HFFc6 (cell line): ENCODE data around the gene ACTN3. TPM values are rescaled to one million over a fixed set of nuclear protein-coding genes. Genes with fewer than 3 reads are reported as not detected.

ENCODE experiments used
- DNase-seq: peaks from one replicate; pipeline ENCODE4 v3.0.0-alpha.2; 2018
- H3K27ac Mint-ChIP-seq: 2 replicates; pipeline ENCODE4 v1.8.0; 2020; ENCODE audit warnings: mild to moderate bottlenecking, mixed read lengths
- H3K27me3 Mint-ChIP-seq: 2 replicates; pipeline ENCODE4 v1.8.0; 2021; ENCODE audit warnings: mild to moderate bottlenecking, moderate library complexity, mixed read lengths; ENCODE audit not compliant: insufficient read depth
- H3K36me3 Mint-ChIP-seq: 2 replicates; pipeline ENCODE4 v1.8.0; 2021; ENCODE audit warnings: low read depth, mixed read lengths
- H3K4me1 Mint-ChIP-seq: 2 replicates; pipeline ENCODE4 v1.8.0; 2020; ENCODE audit warnings: low read depth, mixed read lengths
- H3K4me3 Mint-ChIP-seq: 2 replicates; pipeline ENCODE4 v1.8.0; 2020; ENCODE audit warnings: mild to moderate bottlenecking, moderate library complexity, mixed read lengths
- H3K9me3 Mint-ChIP-seq: 2 replicates; pipeline ENCODE4 v1.8.0; 2020; ENCODE audit warnings: mild to moderate bottlenecking, mixed read lengths
- CTCF ChIP-seq: fragments of 200-600 bp; sonication (generic); IDR thresholded peaks from 2 replicates; pipeline ENCODE4 v1.5.0; 2021; ENCODE audit warnings: antibody characterized with exemption, mild to moderate bottlenecking
- total RNA-seq, 6 experiments: library from RNA; stranded (reverse); fragmentation: NEBNext Ultra II Directional; extraction: Animal tissue kit (Norgen Biotek cat#: 25700); gene quantifications; 2 replicates in 1 of 6; 3 replicates in 5 of 6; pipeline ENCODE4 v1.2.3, GENCODE V29; 2021

ACTN3 gene
- total RNA-seq, 6 experiments from 2014 or later = 0.07 to 0.24 (median 0.10) TPM; not detected in 2

- peaks cover 7% of the 10 kb centered on the region for H3K36me3 Mint-ChIP-seq
- H3K4me1 Mint-ChIP-seq = peaks cover 36% of the 10 kb centered on the region
- H3K27ac Mint-ChIP-seq = peak within 1 kb of the TSS; percentile 70
- peak within 1 kb of the TSS; percentile 88 for H3K4me3 Mint-ChIP-seq
- TF ChIP-seq CTCF = no peak
- peak; percentile 97 for DNase-seq
- H3K27me3 Mint-ChIP-seq = peaks cover 16% of the 10 kb centered on the region
- no peaks in the 10 kb centered on the region for H3K9me3 Mint-ChIP-seq
Observed at GRCh38 chr11:66545701-66546367, 869 bp upstream of the ACTN3 start, which contains the start of gene ZDHHC24. ZDHHC24 (minus strand) TSS chr11:66546048; CDS start chr11:66546003, 45 bp downstream.

GRCh38 chr11:66546966-66547661 lies 411 bp downstream of the ACTN3 start:
- H3K4me3 Mint-ChIP-seq = peak overlapping the region; percentile 78; the same call in 1 of the 2 replicates
- no peaks in the 10 kb centered on the region for H3K9me3 Mint-ChIP-seq
- no peak for TF ChIP-seq CTCF
- peaks cover 27% of the 10 kb centered on the region for H3K4me1 Mint-ChIP-seq
- no peak for DNase-seq
- peaks cover 6% of the 10 kb centered on the region for H3K36me3 Mint-ChIP-seq
- H3K27me3 Mint-ChIP-seq = peaks cover 19% of the 10 kb centered on the region
- no peak overlapping the region for H3K27ac Mint-ChIP-seq

- no peak overlapping the region for H3K27ac Mint-ChIP-seq
- H3K27me3 Mint-ChIP-seq = peaks cover 17% of the 10 kb centered on the region
- peaks cover under 1% of the 10 kb centered on the region for H3K36me3 Mint-ChIP-seq
Observed at GRCh38 chr11:66547662-66548009, 933 bp downstream of the ACTN3 start.

GRCh38 chr11:66548041-66548440 lies 1.3 kb downstream of the ACTN3 start:
- no peaks in the 10 kb centered on the region for H3K36me3 Mint-ChIP-seq
- H3K27ac Mint-ChIP-seq = no peak overlapping the region
- H3K9me3 Mint-ChIP-seq = no peaks in the 10 kb centered on the region
- peaks cover 18% of the 10 kb centered on the region for H3K4me1 Mint-ChIP-seq
- TF ChIP-seq CTCF = no peak
- DNase-seq = no peak
- H3K27me3 Mint-ChIP-seq = peaks cover 17% of the 10 kb centered on the region
- no peak overlapping the region for H3K4me3 Mint-ChIP-seq

More at GRCh38 chr11:66547662-66548009, 933 bp downstream of the ACTN3 start:
- Mint-ChIP-seq H3K9me3 (no peaks in the 10 kb centered on the region), H3K4me1 (peaks cover 22% of the 10 kb centered on the region), H3K4me3 (no peak overlapping the region)
- DNase-seq = no peak
- TF ChIP-seq CTCF = no peak

GRCh38 chr11:66548774-66549630 lies 2.3 kb downstream of the ACTN3 start:
- H3K4me3 Mint-ChIP-seq = no peak overlapping the region
- TF ChIP-seq CTCF = no peak
- H3K4me1 Mint-ChIP-seq = peaks cover 12% of the 10 kb centered on the region
- no peaks in the 10 kb centered on the region for H3K9me3 Mint-ChIP-seq
- H3K27ac Mint-ChIP-seq = no peak overlapping the region
- no peak for DNase-seq
- no peaks in the 10 kb centered on the region for H3K36me3 Mint-ChIP-seq
- H3K27me3 Mint-ChIP-seq = peaks cover 19% of the 10 kb centered on the region
